DMS153 treated with DMSO at 0.1 percent for 48 hours (cell line): ENCODE data around the gene TBCD.

Experiments
- DNase-seq: peaks from one replicate; lab custom pipeline; 2025; ENCODE audit not compliant: unreplicated experiment; lab: John Stamatoyannopoulos, UW

Gene TBCD

DNA sequence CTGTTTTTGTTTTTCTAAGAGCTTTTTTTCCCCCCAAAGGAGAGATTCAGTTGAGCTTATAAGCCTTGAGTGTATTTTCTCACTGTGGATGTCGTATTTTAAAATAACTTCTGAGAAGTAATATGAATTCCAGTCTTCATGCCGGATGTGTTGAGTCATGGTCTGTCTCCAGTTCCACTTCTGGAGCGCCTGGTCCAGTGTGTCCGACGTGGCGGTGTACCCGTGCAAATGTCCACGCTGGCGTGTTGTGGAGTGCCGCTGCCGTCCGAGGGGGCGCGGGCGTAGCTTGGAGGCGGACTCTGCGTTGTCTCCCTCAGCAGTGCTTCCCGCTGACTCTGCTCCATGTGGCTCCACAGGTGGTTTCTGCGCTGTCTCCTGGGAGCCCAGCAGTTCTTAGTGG, 148.9 kb downstream of the TBCD start:
- DNase-seq = no peak

DNA sequence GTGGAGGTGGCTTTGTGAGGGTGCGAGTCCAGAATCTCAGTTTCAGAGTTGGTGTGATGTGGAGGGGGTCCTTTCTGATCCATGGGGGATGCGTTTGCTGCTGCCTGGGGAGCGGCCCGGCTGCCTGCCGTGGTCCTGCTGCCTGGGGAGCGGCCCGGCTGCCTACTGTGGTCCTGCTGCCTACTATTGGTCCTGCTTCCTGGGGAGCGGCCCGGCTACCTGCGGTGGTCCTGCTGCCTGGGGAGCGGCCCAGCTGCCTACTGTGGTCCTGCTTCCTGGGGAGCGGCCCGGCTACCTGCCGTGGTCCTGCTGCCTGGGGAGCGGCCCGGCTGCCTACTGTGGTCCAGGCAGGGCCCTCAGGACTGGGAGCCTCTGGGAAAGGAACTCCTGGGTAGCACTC, 149.5 kb downstream of the TBCD start:
- no peak for DNase-seq

DNA sequence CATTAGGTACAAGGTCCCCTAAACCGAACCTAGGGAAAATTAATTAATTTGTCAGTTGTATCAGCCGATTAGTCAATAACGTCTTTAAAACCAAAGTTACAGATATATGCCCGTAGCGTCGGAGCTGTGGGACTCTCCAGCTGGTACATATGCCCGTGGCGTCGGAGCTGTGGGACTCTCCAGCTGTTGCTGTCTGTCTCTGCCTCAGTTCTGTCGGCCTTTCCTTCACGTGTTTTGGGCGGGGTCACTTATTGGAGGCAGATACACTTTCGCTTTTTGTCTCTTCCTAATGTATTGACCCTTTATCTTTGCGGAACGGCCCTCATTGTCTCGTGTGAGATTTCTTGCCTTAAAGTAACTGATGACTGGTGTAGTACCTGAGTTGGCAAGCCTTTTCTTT, 150.0 kb downstream of the TBCD start:
- no peak for DNase-seq

DNA sequence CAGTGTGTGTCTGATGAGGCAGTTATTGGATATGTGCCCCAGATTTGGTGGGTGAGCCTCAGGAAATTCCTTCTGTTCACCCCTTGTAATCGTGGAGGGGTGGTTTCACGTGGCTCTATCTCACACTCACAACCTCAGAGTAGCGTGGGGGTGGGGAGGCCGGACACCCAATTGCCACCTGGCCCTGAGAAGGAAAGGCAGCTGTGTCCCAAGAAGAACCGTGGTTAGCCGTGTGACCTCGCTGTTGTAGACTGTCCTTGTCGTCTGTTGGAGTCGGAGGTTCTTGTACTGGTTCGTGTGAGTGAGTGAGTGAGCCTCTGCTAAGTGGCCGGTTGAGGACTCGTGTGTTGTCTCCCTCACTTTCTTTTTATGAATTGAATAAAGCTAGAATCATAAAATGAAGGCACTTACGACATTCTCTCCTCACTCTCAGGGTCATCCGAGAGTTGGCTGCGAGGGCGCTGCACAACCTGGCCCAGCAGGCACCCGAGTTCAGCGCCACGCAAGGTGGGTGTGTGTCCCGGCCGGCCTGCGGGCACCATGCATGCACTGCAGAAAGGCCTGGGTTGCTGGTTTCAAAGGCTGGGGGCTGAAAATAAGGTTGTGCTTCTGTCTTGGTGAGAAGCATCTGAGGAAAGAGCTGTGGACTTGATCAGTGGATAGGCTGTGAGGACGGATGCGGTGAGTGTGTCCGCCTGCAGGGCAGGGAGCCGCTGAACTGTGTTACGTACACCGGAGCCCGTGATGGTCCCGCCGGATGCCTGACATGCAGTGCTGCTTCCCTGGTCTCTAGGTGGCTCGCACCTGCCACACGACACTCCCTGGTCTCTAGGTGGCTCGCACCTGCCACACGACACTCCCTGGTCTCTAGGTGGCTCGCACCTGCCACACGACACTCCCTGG, 151.4 kb downstream of the TBCD start:
- DNase-seq = no peak

DNA sequence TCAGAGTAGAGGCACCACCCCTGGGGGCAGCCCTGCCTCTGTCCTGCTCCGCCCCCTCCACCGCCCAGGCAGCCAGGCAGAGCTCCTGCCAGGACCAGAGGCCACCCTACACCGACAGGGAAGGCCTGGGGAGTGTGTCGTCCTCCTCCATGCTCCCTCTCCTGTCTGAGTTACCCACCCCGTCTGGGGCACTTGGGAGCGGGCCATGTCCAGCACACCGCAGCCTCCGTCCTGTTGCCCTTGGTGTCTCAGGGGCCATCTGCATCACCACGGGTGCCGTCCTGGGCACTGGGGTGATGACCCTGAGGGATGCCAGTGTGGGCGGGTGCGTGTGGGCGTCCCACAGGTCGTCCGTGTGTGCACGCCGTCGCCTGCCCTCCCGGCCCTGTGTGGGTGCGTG, 153.3 kb downstream of the TBCD start:
- no peak for DNase-seq

DNA sequence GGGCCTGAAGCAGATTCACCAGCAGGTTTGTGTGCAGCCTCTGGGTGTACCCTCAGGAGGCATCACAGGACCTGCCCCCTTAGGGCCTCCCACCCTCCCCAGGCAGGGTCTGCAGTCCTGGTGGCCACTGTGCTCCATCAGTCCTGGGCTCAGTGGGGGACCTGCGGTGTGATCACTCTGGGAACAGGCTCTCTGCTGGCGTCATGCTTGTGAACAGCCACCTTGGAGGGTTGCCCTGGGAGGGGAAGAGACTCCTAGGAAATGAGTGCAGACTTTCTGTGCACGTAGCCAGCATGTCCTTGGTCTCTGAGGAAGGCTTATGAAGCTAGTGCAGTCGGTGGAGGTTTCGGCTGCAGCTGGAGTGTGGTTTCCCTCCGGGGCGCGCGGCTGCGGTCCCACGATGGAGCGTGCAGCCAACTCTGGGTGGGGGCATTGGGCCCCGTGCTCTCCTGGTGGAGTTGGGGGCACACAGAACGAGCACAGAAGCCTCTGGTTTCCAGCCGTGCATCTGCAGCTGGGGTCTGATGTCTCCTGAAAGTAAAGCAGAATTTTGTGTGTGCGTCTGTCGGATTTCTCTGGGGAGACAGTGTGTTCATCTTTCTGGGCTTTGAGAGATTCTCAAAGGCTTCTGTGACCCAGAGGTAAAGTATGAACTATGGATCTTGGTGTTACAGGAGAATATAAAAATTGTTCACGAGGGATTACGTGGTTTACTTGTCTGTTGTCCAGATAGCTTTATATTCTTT, 156.1 kb downstream of the TBCD start:
- no peak for DNase-seq

DNA sequence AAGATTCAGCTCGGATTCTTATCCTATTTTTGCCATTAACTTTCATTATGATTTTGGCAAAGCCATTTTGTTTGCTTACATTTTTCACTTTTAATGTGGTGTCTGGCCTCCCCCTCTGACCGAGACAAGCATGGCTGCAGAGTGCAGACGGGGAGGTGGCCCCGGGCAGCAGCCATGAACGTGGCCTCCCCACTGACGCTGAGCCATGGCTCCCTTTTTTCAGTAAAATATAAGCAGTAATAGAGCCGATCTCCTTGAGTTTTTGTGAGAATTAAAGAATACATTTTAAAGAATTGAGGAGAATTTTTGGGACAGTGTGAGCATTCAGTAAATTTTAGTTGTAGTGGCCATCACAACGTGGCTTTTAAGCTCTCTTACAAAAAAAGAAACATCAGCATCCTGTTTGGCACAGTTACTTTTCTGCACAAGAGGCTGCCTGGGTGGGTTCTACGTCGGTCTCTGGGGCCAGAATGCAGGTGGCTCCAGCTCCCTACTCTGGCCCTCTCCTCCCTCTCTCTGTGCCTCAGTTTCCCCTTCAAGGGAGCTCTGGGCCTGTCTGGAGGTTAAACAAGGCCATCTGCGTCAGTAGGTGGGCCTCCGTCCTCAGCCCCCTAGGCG, 156.8 kb downstream of the TBCD start:
- no peak for DNase-seq

DNA sequence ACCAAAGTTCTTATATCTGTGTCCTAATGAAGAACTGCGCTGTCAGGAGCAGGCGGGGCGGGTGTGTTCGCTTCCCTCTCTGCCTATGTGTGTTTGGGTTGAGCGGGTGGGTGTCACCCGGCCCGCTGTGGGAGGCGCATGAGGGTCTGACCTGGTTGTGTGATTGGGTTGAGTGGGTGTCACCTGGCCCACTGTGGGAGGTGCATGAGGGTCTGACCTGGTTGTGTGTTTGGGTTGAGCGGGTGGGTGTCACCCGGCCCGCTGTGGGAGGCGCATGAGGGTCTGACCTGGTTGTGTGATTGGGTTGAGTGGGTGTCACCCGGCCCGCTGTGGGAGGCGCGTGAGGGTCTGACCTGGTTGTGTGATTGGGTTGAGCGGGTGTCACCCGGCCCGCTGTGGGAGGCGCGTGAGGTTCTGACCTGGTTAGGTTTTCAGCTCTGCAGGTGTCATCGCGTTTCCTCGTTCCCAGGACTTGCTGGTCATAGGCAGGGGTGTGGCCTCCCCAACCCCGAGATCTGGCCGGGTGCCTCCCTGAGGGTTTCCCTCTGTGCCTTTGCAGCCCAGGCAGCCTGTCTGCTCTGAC, 157.5 kb downstream of the TBCD start:
- DNase-seq = no peak

DNA sequence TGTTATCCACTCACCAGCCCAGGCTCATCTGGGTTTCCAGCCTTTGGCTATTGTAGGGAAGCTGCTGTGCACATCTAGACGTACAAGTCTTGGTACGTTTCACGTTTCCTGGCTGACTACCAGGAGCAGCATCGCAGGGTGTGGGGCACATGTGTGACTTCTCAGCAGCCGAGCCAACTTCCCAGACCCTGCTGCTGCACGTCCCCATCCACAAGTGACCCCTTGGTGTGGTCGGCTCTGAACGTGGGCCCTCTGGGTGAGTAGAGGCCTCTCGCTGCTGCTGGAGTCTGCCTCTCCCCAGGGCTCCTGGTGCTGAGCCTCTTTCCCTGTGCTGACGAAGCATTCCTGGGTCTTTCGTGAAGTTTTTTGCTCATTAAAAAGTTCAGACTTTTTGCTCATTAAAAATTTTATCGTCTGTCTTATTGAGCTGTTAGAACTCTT, 158.2 kb downstream of the TBCD start:
- no peak for DNase-seq

DNA sequence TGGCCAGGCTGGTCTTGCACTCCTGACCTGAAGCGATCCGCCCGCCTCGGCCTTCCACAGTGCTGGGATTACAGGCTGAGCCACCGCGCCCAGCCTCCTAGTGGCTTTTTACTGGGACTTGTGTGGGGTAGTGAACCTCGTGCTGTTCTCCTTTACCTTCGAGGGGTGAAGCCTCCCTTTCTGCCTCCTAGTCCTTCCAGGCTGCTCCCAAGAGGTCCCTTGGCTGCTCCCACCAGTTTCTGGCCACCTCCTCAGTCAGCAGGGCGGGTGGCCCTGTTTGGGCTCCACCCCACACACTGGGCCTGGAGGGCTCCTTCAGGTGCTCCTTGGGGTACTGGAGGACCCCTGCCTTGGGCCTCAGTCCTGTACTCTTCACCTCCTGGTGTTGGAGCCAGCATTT, 158.9 kb downstream of the TBCD start:
- no peak for DNase-seq

DNA sequence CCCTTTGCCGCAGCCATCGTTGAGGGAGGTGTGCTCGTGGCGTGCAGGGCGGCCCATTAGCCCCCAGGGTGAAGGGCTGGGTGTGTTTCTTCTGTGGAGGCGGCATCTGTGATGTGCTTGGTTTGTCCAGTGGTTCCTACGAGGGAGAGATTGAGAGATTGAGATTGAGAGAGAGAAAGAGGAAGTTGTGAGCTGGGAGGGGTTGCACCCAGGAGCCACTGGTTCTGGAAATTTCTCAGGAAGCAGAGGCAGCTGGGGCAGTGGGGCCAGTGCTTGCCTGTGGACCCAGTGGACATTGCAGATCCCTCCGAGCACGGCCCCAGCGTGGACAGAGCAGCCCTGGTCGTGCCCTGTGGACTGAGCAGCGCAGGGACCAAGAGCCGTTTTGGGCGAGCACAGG, 160.0 kb downstream of the TBCD start:
- no peak for DNase-seq

DNA sequence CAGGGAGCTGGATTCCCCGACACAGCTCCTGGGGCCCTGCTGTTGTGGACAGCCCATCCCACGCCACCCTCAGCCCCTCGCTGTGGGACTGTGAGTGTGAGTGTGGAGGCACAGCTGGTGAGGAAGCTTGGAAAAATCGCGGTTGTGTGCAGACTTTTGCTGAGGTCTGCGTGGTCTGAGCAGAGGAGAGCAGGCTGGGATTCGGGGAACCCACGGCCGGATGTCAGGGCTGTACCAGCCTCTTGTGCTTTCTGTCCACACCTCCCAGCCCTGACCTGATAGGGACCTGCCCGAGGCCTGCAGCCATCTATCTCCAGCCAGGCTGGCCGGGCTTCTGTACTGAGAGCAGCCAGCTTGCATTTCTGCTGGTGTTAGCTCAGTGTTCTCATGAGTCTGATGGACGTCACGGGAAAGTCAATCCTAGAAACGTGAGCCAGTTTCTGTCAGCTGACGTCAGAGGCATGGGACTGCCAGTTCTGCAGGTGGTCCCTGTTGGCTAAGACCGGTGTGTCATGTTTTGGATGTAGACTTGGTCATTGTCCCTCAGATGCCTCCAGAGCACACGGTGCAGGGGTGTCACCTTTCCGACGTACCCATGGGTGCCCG, 160.7 kb downstream of the TBCD start:
- DNase-seq = no peak

DNA sequence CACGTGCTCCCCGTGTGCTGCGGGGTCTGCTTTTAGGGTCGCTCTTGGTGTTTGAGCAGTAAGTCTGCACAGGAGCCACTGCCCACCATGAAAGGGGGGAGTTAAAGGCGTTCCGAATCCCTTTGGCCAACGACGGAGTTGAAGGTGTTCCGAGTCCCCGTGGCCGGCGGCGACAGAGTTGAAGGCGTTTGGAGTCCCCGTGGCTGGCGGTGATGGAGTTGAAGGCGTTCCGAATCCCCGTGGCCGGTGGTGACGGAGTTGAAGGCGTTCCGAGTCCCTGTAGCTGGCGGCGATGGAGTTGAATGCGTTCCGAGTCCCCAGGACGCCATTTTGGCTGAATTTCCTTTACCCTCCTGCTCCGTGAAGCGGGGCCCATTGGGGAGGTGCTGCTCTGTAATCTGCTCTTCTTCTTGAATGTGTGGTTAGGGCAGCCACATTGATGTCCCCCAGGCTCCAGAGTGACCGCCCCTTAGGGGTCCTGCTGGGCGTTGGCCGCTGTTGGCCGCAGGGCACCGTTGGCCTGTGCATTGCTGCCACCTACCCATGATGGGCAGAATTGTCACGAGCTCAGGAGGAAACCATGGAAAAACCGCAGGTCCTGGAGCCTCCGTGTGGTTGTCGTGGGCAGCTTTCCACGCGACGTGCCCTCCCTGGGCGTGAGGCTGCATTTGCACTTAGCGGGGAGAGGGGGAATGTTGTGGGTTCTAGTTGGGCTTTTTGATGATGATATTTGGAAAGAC, 161.6 kb downstream of the TBCD start:
- DNase-seq = no peak

DNA sequence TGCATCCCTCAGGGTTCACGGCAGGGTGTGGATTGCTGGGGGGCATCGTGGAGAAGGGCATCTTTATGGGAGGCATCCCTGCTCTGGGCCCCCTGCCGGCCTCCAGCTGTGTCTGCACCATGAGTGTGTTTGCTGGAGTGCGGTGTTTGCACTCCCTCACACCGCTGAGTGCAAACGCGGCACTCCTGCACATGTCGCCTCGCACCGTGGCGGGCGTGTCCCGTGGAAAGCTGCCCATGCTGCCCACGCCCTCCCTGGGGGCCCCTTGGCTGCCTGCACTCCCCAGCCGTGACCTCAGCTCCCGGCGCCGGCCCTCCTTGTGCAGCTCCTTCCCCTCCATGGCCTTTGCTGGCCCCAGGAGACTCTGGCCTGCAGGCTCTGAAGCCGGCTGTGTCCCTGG, 162.5 kb downstream of the TBCD start:
- DNase-seq = no peak

DNA sequence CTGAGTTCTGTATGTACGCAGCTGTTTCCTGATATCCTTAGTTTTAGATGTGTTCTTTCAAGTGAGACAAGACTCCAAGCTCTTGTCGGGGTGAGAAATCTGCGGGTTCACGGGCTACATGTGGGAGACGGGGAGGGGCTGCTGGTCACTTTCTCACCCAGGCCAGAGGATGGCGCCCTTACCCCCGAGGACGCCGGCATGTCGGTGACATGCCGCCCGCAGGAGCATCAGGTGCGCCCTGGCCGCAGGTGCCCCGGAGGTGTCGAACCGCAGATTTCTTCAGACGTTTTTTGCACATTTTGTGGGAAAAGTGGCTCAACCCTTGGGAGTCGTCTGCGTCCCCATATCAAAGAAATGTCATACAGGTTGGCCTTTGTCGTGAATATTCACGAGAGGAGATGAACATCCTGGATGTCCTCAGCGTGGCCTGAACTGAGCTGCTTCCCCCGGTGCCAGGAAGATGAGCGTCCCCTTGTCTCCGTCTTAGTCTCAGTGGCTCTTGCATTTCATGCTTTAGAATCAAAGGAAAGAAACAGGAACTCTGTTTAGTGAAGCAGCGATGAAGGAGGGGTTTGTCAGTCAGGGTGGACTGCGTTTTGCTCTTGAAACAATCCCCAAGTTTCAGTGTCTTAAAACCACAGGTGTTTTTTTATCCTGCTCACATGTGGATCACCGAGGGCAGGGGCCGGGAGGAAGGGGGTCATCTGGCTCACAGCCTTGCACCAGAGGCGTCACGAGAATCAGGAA, 163.3 kb downstream of the TBCD start:
- no peak for DNase-seq

DNA sequence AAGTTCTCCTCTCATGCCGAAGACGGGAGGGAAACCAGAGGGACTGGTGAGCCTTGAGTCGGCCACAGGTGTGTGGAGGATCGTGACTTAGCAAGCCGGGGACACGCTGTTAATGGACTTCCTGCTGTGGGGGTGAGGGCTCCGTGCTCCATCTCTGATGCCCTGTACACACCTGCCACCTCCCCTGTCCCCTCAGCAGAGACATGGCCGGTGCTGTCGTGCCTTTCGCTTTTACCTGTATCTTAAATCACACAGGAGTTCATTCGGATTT, 163.8 kb downstream of the TBCD start:
- DNase-seq = no peak

DNA sequence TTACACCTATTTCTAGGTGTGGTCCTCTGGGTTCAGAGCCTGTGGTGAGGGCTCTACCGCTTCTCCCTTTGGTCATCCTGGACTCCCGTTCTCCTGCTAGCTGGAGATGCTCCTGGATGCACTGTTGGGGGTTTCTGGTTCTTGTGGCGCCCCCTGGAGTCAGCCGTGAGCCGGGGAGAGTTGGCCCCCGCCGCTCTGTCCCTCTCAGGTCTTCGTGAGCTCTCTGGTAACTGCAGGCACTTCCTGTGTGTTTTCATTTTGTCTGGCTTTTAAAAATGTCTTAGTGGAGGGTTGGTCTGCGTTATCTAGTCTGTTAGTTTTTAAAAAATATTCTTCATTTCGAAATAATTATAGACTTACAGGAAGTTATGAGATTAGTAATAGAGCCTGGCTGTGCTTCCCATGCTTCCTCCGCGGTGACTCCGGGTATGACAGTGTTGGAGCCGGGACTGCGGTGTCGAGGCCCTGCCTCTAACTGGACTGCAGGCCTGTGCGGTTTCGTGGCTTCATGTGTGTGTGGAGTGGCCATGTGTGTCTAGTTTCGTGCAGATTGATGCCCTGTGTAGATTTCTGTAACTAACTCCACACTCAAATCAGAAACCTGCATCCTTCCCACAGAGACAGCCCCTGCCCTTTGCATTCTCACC, 166.0 kb downstream of the TBCD start:
- DNase-seq = no peak

DNA sequence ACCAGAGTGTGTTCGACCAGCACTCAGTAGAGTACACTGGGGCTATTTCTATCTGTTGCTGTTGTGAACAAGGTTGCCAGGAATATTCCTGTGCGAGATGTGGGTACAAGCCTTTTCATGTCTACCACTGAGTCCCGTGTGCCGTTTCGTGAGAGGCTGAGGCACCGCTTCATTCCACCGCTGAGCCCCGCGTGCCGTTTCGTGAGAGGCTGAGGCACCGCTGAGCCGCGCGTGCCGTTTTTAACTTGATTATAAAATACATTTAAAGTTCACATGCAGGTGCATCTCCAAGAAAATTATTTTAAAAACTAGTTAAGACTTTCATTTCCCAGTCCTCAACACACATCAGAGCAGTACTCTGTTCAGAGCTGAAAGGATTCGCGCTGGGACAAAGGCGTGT, 166.6 kb downstream of the TBCD start:
- no peak for DNase-seq

DNA sequence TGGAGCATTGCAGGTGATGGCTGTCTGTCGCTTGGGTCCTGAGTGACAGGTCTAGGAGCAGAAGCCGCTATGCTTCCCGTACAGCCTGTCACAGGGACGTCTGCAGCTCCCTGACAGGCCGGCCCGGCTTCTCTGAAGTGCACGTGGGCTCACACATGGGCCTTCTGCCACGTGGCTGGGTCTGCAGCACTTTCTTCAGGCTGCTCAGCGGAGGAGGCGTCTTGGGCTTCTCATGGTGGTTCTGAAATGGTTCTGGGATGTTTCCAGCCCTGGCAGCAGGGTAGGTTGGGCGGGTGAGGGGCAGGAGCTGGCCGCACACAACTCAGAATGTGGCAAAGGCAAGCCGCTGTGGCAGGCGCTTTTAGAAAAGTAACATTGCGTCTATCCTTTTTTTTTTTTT, 168.3 kb downstream of the TBCD start:
- DNase-seq = no peak

DNA sequence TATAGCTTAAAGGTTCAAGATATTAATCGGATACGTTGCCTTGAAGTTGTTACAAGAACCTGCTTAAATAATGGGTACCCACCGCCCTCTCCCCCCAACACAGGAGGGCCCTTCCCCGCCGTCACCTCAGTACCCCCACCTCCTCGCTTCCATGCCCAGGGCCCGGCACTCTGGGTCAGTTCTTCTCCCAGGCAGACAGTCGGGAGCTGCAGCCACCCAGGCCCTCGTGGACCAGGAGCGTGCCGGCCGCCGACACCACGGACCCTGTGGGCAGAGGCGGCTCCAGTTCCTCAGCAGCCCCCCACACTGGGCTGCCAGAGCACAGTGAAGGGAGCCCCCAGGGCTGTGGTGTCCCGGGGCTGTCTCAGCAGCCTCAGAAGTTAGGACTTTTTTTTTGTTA, 168.8 kb downstream of the TBCD start:
- no peak for DNase-seq
